Prostate gland (tissue), 2 donors: ENCODE measurements around the gene GADD45B. TPM values are rescaled to one million over a fixed set of nuclear protein-coding genes. Genes with fewer than 3 reads are reported as not detected.
"Not testable (repeated sequence)": the region's sequence is repeated elsewhere in the genome, so short reads cannot be mapped to it uniquely, and the experiment has no call there.

Experiments
- DNase-seq: peaks from one replicate; pipeline ENCODE4 v3.0.0-alpha.2; 2019; ENCODE audit warnings: low spot score
- H3K27ac ChIP-seq, 2 donors: fragments of 200-600 bp; sonication (generic); 2 replicates each; pipeline ENCODE4 v1.5.1; 2017 to 2019
- H3K27me3 ChIP-seq: fragments of 200-600 bp; sonication (generic); replicated peaks from 2 replicates; pipeline ENCODE4 v1.5.1; 2019; ENCODE audit not compliant: insufficient read depth
- H3K36me3 ChIP-seq, 2 donors: fragments of 200-600 bp; sonication (generic); 1 replicate in 1 of 2; 2 replicates in 1 of 2; pipeline versions ENCODE4 v1.5.1 to v1.8.1; 2017 to 2019
- H3K4me1 ChIP-seq: fragments of 200-600 bp; sonication (generic); replicated peaks from 2 replicates; pipeline ENCODE4 v1.5.1; 2019
- H3K4me3 ChIP-seq, 2 donors: fragments of 200-600 bp; sonication (generic); 2 replicates each; pipeline ENCODE4 v1.5.1; 2017 to 2019
- H3K9me3 ChIP-seq: fragments of 200-600 bp; sonication (generic); 2 replicates; pipeline ENCODE4 v1.5.1; 2017
- POLR2A ChIP-seq: fragments of 450-650 bp; IDR thresholded peaks from one replicate; pipeline ENCODE4 v1.6.1; 2016; ENCODE audit warnings: antibody characterized with exemption, mild to moderate bottlenecking
- POLR2AphosphoS5 ChIP-seq: sonication (generic); formaldehyde crosslinking; IDR thresholded peaks from one replicate; pipeline ENCODE4 v1.6.1; 2017; ENCODE audit warnings: antibody characterized with exemption
- WGBS: methylation state at CpG from one replicate; pipeline ENCODE4 v1.1.5; 2018; 5-methylcytosine and 5-hydroxymethylcytosine counted together
- intact Hi-C: fragments of 100-400 bp; cut with DNase I; formaldehyde crosslinking; loops from one replicate; pipeline ENCODE4 v1.14.2; 2022
- total RNA-seq, 2 donors: library from RNA; depleted of rRNA; stranded (reverse); fragments of >200 nt; gene quantifications; one replicate each; pipeline ENCODE4 v1.1.0, GENCODE V29; 2016
- TF ChIP-seq, protein P1 (sequence below), 4 experiments: fragments of 200-600 bp in 2 of 4; fragments of 450-650 bp in 2 of 4; sonication (generic) in 2 of 4; IDR thresholded peaks; 1 replicate in 3 of 4; 2 replicates in 1 of 4; pipeline ENCODE4 v1.5.1; 2016 to 2019; ENCODE audit warnings: antibody characterized with exemption in 4 of 4, mild to moderate bottlenecking in 2 of 4, moderate library complexity in 2 of 4

GADD45B gene
- total RNA-seq, 2 donors from 2014 or later = 90.7 to 94.6 TPM

DNA sequence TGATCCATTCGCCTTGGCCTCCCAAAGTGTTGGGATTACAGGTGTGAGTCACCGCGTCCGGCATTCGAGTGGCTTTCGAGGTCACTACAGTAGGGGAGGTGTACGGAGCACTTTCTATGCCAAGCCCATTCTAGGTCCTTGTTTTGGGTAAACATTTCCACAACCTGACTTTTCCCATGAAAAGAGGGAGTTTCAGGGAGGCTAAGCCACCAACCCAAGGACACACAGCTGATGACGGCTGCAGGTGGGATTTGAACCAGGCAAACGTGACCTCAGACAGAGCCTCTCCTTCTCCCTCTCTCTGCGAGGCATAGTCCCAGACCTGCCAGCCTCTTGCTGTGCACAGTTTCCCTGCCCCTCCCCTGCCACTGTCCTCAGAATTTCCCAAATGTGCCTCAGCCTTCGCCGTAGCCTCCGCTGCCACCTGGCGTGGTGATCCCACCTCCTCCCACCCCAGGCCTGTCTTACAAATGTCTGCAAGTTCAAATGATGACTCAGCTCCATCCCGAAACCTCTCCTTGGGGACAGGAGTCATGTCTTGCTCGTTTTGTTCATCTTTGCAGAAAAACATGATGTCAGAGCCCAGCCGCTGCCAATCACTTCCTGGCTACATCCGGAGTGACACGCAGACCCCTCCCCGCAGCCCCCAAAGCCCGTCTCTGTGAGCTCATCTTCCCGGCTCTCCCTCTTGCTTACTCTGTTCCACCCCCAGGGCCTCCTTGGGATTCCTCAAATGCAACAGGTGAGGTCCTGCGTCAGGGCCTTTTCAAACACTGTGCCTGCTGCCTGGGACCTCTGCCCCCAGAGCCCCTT is 6.6 kb upstream of the GADD45B start:
- Histone ChIP-seq H3K27me3 (no peaks in the 10 kb centered on the region), H3K4me3 (no peak overlapping the region), H3K27ac (no peak overlapping the region), H3K36me3 (no peaks in the 10 kb centered on the region), H3K9me3 (no peaks in the 10 kb centered on the region), H3K4me1 (no peaks in the 10 kb centered on the region)
- DNase-seq = no peak
- TF ChIP-seq, protein P1, sequence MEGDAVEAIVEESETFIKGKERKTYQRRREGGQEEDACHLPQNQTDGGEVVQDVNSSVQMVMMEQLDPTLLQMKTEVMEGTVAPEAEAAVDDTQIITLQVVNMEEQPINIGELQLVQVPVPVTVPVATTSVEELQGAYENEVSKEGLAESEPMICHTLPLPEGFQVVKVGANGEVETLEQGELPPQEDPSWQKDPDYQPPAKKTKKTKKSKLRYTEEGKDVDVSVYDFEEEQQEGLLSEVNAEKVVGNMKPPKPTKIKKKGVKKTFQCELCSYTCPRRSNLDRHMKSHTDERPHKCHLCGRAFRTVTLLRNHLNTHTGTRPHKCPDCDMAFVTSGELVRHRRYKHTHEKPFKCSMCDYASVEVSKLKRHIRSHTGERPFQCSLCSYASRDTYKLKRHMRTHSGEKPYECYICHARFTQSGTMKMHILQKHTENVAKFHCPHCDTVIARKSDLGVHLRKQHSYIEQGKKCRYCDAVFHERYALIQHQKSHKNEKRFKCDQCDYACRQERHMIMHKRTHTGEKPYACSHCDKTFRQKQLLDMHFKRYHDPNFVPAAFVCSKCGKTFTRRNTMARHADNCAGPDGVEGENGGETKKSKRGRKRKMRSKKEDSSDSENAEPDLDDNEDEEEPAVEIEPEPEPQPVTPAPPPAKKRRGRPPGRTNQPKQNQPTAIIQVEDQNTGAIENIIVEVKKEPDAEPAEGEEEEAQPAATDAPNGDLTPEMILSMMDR (IDR thresholded peaks at IDR 0.05) = no peak
- TF ChIP-seq POLR2A (no peak), POLR2AphosphoS5 (no peak)
- WGBS = 55% methylated on average over 23 of the region's 23 CpGs
- intact Hi-C loops = no loop called here

DNA sequence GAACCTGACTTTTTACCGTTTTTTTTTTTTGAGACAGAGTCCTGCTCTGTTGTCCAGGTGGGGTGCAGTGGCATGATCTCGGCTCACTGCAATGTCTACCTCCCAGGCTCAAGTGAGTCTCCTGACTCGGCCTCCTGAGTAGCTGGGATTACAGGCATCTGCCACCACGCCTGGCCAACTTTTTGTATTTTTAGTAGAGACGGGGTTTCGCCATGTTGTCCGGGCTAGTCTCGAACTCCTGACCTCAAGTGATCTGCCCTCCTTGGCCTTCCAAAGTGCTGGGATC is 6.1 kb upstream of the GADD45B start:
- DNase-seq, H3K36me3 ChIP-seq, H3K27ac ChIP-seq, H3K4me1 ChIP-seq, H3K9me3 ChIP-seq, H3K27me3 ChIP-seq, H3K4me3 ChIP-seq: not testable (repeated sequence)
- intact Hi-C loops = loop anchor here (10.0 kb wide), 1 partner anchor 275 kb away; the partner anchor contains the start of gene SLC39A3
- WGBS = 88% methylated on average over 8 of the region's 8 CpGs

- H3K4me3 ChIP-seq = peak overlapping the region; percentile 89
- TF ChIP-seq, protein P1 (IDR thresholded peaks at IDR 0.05) = peak; percentile 98 to 100 (median 100)
- TF ChIP-seq POLR2AphosphoS5 (peak; percentile 87), POLR2A (no peak)
- H3K4me1 ChIP-seq = no peaks in the 10 kb centered on the region
- H3K36me3 ChIP-seq = no peaks in the 10 kb centered on the region
- peak overlapping the region; percentile 78 to 96 for H3K27ac ChIP-seq
- intact Hi-C loops = loop anchor here (1.0 to 10.0 kb wide), 3 partner anchors 105 to 270 kb away; partner anchors contain the start of gene SLC39A3
- H3K27me3 ChIP-seq = no peaks in the 10 kb centered on the region
- no peaks in the 10 kb centered on the region for H3K9me3 ChIP-seq
- WGBS = 9% methylated on average over 56 of the region's 60 CpGs
- DNase-seq = peak; percentile 78
Measured at GRCh38 chr19:2474232-2475017, 1.5 kb upstream of the GADD45B start.

GRCh38 chr19:2475018-2475701 is 767 bp upstream of the GADD45B start:
- intact Hi-C loops = loop anchor here (10.0 kb wide), 1 partner anchor 270 kb away; the partner anchor contains the start of gene SLC39A3

More at GRCh38 chr19:2475018-2475701, 767 bp upstream of the GADD45B start:
- Histone ChIP-seq H3K4me1 (no peaks in the 10 kb centered on the region), H3K27ac (peak overlapping the region; percentile 78 to 96), H3K4me3 (peak overlapping the region; percentile 89), H3K36me3 (no peaks in the 10 kb centered on the region), H3K27me3 (no peaks in the 10 kb centered on the region), H3K9me3 (no peaks in the 10 kb centered on the region)
- DNase-seq = peak; percentile 41
- under 1% methylated on average over 44 of the region's 45 CpGs for WGBS
- TF ChIP-seq, protein P1 (IDR thresholded peaks at IDR 0.05) = no peak
- TF ChIP-seq POLR2AphosphoS5 (no peak), POLR2A (no peak)
